PC-9 (cell line): Measurements from ENCODE around the gene CD81. TPM values are rescaled to one million over a fixed set of nuclear protein-coding genes. Genes with fewer than 3 reads are reported as not detected.

ENCODE experiments used
- BruUV-seq: library from RNA; stranded (reverse); fragments of 400-500 nt; replicated peaks from 2 replicates; lab custom pipeline; 2021; lab: Mats Ljungman, UMichigan
- CTCF ChIA-PET: fragments of 300-600 bp; sonication (Branson Sonifier 250); formaldehyde crosslinking; loops from one replicate; lab custom pipeline; 2022; ENCODE audit warnings: antibody characterized with exemption; lab: Charles Lee
- POLR2A ChIA-PET: fragments of 300-600 bp; sonication (Branson Sonifier 250); formaldehyde crosslinking; loops from one replicate; lab custom pipeline; 2022; ENCODE audit warnings: antibody characterized with exemption; ENCODE audit not compliant: unreplicated experiment; lab: Charles Lee
- DNase-seq, 2 experiments: peaks; one replicate each; pipeline versions ENCODE4 v3.0.0 to v3.0.0-alpha.2; 2015 to 2022; ENCODE audit warnings: mixed read lengths in 1 of 2
- H2AFZ ChIP-seq: fragments of 200-600 bp; sonication (generic); 2 replicates; pipeline ENCODE4 v1.8.1; 2017; ENCODE audit warnings: antibody characterized with exemption
- H3F3A ChIP-seq: fragments of 200-600 bp; sonication (generic); 2 replicates; pipeline ENCODE4 v1.8.1; 2017; ENCODE audit warnings: antibody characterized with exemption, mild to moderate bottlenecking, low read depth; ENCODE audit not compliant: insufficient read depth
- H3K27ac ChIP-seq: fragments of 200-600 bp; sonication (generic); 2 replicates; pipeline ENCODE4 v1.6.1; 2016; ENCODE audit warnings: mixed run types
- H3K27me3 ChIP-seq: fragments of 200-600 bp; sonication (generic); 2 replicates; pipeline ENCODE4 v1.6.1; 2016; ENCODE audit warnings: low read depth, mixed run types; ENCODE audit not compliant: insufficient read depth
- H3K36me3 ChIP-seq: fragments of 200-600 bp; sonication (generic); 2 replicates; pipeline ENCODE4 v1.6.1; 2016; ENCODE audit warnings: low read depth, mixed run types
- H3K4me1 ChIP-seq: fragments of 200-600 bp; sonication (generic); replicated peaks from 2 replicates; pipeline ENCODE4 v1.6.1; 2016; ENCODE audit warnings: mixed run types; ENCODE audit not compliant: insufficient read depth
- H3K4me2 ChIP-seq: fragments of 200-600 bp; sonication (generic); 2 replicates; pipeline ENCODE4 v1.6.1; 2017; ENCODE audit warnings: mixed run types
- H3K4me3 ChIP-seq: fragments of 200-600 bp; sonication (generic); 2 replicates; pipeline ENCODE4 v1.6.1; 2016; ENCODE audit warnings: mixed run types
- H3K79me2 ChIP-seq: fragments of 200-600 bp; sonication (generic); 2 replicates; pipeline ENCODE4 v1.6.1; 2017; ENCODE audit warnings: low read depth, mixed run types
- H3K9me2 ChIP-seq: fragments of 200-600 bp; sonication (generic); 2 replicates; pipeline ENCODE4 v1.8.1; 2017; ENCODE audit warnings: mild to moderate bottlenecking; ENCODE audit not compliant: insufficient read depth
- H3K9me3 ChIP-seq: fragments of 200-600 bp; sonication (generic); 2 replicates; pipeline ENCODE4 v1.8.1; 2016; ENCODE audit warnings: low read depth; ENCODE audit not compliant: insufficient read depth
- H4K20me1 ChIP-seq: fragments of 200-600 bp; sonication (generic); 2 replicates; pipeline ENCODE4 v1.8.1; 2017; ENCODE audit not compliant: insufficient read depth
- EZH2 ChIP-seq: fragments of 200-600 bp; sonication (generic); IDR thresholded peaks from 2 replicates; pipeline ENCODE4 v1.8.0; 2017; ENCODE audit warnings: antibody characterized with exemption, low read depth
- intact Hi-C: fragments of 100-400 bp; cut with micrococcal nuclease; formaldehyde crosslinking; loops from one replicate; pipeline ENCODE4 v1.10.0; 2022; ENCODE audit not compliant: unreplicated experiment
- total RNA-seq: library from RNA; stranded (reverse); gene quantifications from 2 replicates; pipeline ENCODE4 v1.2.3, GENCODE V29; 2021
- TF ChIP-seq, protein P1 (sequence below): fragments of 200-600 bp; sonication (generic); conservative IDR thresholded peaks from 2 replicates; pipeline ENCODE4 v1.6.1; 2017; ENCODE audit warnings: mixed run types, antibody characterized with exemption, mild to moderate bottlenecking, moderate library complexity

The CD81 gene
- total RNA-seq, 1 experiment from 2014 or later = 180 TPM

DNA sequence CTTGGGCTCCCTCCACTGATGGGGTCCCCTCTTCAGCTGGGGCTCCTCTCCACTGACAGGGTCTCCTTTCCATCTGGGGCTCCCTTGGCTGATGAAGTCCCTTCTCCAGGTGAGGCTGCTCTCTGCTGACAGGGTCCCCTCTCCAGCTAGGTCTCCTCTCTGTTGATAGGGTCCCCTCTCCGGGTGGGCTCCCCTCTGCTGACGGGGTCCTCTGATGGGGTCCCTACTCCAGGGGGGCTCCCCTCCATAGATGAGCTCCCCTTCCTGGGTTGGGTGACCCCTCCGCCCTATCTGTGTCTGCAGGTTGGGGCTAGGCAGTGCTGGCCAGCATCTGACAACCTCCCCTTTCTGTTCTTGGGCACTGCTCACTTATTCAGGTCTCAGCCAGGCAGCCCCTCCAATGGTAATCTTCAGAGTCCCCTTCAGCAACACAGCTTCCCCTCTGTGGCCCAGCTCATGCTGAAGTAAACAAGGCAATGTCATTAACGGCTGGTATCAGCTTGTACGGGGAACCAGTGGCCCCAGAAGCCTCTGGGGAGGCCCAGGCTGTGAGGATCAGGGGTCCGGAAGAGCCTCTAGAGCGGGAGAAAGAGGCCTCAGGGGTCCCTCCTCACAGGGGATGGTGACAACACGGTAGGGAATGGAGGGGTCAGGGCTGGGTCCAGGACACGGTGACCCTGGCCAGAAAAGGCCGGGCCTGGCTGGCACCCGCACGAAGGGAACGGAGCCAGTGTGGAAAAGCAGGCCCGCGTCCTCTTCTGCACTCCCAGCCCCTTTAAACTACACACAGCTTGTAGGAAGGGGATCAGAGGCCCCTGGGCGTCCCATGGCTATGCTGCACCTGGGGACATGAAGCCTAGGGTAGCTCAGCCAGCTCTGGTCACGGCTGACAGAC lies 9.6 kb upstream of the CD81 start:
- H3K36me3 ChIP-seq = no peaks in the 10 kb centered on the region
- no peak overlapping the region for H2AFZ ChIP-seq
- H3K27me3 ChIP-seq = peaks cover 3% of the 10 kb centered on the region; the same call in 1 of the 2 replicates
- ChIA-PET CTCF (no interaction called here), POLR2A (no interaction called here)
- no peak for DNase-seq
- H3K9me2 ChIP-seq = no peaks in the 10 kb centered on the region
- H3F3A ChIP-seq = no peaks in the 10 kb centered on the region
- no peak overlapping the region for H3K4me3 ChIP-seq
- H3K4me1 ChIP-seq = no peaks in the 10 kb centered on the region
- H3K79me2 ChIP-seq = no peaks in the 10 kb centered on the region
- no peak overlapping the region for H3K4me2 ChIP-seq
- TF ChIP-seq, protein P1, sequence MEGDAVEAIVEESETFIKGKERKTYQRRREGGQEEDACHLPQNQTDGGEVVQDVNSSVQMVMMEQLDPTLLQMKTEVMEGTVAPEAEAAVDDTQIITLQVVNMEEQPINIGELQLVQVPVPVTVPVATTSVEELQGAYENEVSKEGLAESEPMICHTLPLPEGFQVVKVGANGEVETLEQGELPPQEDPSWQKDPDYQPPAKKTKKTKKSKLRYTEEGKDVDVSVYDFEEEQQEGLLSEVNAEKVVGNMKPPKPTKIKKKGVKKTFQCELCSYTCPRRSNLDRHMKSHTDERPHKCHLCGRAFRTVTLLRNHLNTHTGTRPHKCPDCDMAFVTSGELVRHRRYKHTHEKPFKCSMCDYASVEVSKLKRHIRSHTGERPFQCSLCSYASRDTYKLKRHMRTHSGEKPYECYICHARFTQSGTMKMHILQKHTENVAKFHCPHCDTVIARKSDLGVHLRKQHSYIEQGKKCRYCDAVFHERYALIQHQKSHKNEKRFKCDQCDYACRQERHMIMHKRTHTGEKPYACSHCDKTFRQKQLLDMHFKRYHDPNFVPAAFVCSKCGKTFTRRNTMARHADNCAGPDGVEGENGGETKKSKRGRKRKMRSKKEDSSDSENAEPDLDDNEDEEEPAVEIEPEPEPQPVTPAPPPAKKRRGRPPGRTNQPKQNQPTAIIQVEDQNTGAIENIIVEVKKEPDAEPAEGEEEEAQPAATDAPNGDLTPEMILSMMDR = no peak
- TF ChIP-seq EZH2 = no peak
- no TSS peak for BruUV-seq
- intact Hi-C loops = loop anchor here (1.0 kb wide), 1 partner anchor 11 kb away; no protein-coding TSS in a partner anchor
- no peaks in the 10 kb centered on the region for H4K20me1 ChIP-seq
- H3K9me3 ChIP-seq = no peaks in the 10 kb centered on the region
- no peak overlapping the region for H3K27ac ChIP-seq

DNA sequence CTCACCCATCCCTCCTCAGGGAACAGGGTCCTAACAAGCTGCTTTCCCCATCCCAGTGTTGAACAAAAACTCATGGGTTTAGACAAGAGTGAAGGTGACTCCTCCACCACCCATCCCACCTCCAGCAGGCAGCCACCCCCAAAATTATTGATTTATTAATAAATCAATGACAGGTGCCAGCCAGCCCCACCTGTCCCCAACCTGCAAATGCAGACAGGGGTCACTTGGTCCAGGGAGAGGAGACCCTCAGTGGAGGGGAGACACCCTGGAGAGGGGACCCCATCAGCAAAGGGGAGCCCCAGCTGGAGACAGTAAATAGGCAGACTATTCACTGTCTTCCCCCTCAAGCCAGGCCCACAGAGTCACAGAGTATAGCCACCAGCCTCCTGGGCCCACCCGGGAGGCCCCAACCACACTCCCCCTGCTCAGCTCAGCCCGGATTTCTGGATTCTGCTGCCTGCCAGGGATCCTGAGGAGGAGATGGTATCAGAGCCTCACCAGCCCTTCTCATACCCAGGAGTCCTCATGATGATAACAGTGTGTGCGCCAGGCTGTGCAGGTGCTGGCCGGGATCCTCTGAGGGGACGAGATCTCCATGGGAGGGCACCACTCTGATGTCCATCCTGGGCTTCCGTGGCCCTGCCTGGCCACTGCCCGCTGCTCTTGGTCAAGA lies 8.8 kb upstream of the CD81 start:
- CTCF ChIA-PET = no interaction called here
- TF ChIP-seq EZH2 = no peak
- TF ChIP-seq, protein P1 = no peak
- H3F3A ChIP-seq = no peaks in the 10 kb centered on the region
- POLR2A ChIA-PET = no interaction called here
- H3K27me3 ChIP-seq = peaks cover 2% of the 10 kb centered on the region; the same call in 1 of the 2 replicates
- H3K27ac ChIP-seq = no peak overlapping the region
- no peak overlapping the region for H2AFZ ChIP-seq
- intact Hi-C loops = loop anchor here (1.0 kb wide), 1 partner anchor 12 kb away; no protein-coding TSS in a partner anchor
- H3K79me2 ChIP-seq = no peaks in the 10 kb centered on the region
- H3K9me3 ChIP-seq = no peaks in the 10 kb centered on the region
- DNase-seq = no peak
- no peaks in the 10 kb centered on the region for H3K4me1 ChIP-seq
- H4K20me1 ChIP-seq = no peaks in the 10 kb centered on the region
- BruUV-seq = no TSS peak
- no peaks in the 10 kb centered on the region for H3K36me3 ChIP-seq
- H3K4me2 ChIP-seq = no peak overlapping the region
- no peaks in the 10 kb centered on the region for H3K9me2 ChIP-seq
- no peak overlapping the region for H3K4me3 ChIP-seq

GRCh38 chr11:2368851-2369180 lies 8.3 kb upstream of the CD81 start:
- intact Hi-C loops = loop anchor here (1.0 kb wide), 1 partner anchor 13 kb away; no protein-coding TSS in a partner anchor
- H3K4me2 ChIP-seq = no peak overlapping the region
- H3K27me3 ChIP-seq = no peaks in the 10 kb centered on the region; the same call in 1 of the 2 replicates
- H2AFZ ChIP-seq = no peak overlapping the region
- TF ChIP-seq, protein P1 = no peak
- TF ChIP-seq EZH2 = no peak
- H3K9me2 ChIP-seq = no peaks in the 10 kb centered on the region
- no peak overlapping the region for H3K4me3 ChIP-seq
- POLR2A ChIA-PET = no interaction called here
- no peaks in the 10 kb centered on the region for H3K36me3 ChIP-seq
- DNase-seq = no peak
- no peaks in the 10 kb centered on the region for H3K79me2 ChIP-seq
- H3F3A ChIP-seq = no peaks in the 10 kb centered on the region
- no peaks in the 10 kb centered on the region for H3K9me3 ChIP-seq
- H3K4me1 ChIP-seq = no peaks in the 10 kb centered on the region
- no peak overlapping the region for H3K27ac ChIP-seq
- no TSS peak for BruUV-seq
- H4K20me1 ChIP-seq = no peaks in the 10 kb centered on the region
- CTCF ChIA-PET = no interaction called here
